H9 (cell line): ENCODE measurements around the gene PLXNC1. TPM values are rescaled to one million over a fixed set of nuclear protein-coding genes. Genes with fewer than 3 reads are reported as not detected.

ENCODE experiments used
- DNase-seq: peaks from one replicate; pipeline ENCODE4 v3.0.0-alpha.2; 2017
- H2AFZ ChIP-seq: one replicate; pipeline ENCODE4 v1.6.1; 2013; ENCODE audit warnings: mild to moderate bottlenecking, low read length, control low read depth, moderate library complexity
- H2AK5ac ChIP-seq: 2 replicates; pipeline ENCODE4 v1.6.1; 2013; ENCODE audit warnings: low read length, control low read depth, mixed read lengths; ENCODE audit not compliant: insufficient read length
- H2BK120ac ChIP-seq: one replicate; pipeline ENCODE4 v1.6.1; 2013; ENCODE audit warnings: low read depth, mild to moderate bottlenecking, low read length, control low read depth, inconsistent platforms; ENCODE audit not compliant: poor library complexity, severe bottlenecking
- H2BK12ac ChIP-seq: 2 replicates; pipeline ENCODE4 v1.6.1; 2013; ENCODE audit warnings: low read length, control low read depth, mixed read lengths, low read depth; ENCODE audit not compliant: insufficient read length
- H2BK15ac ChIP-seq: 2 replicates; pipeline ENCODE4 v1.6.1; 2013; ENCODE audit warnings: low read depth, low read length, control low read depth
- H2BK20ac ChIP-seq: one replicate; pipeline ENCODE4 v1.6.1; 2013; ENCODE audit warnings: low read depth, mild to moderate bottlenecking, low read length, control low read depth, inconsistent platforms; ENCODE audit not compliant: poor library complexity, severe bottlenecking
- H2BK5ac ChIP-seq: 2 replicates; pipeline ENCODE4 v1.6.1; 2013; ENCODE audit warnings: low read length, control low read depth, mixed read lengths; ENCODE audit not compliant: insufficient read length
- H3K14ac ChIP-seq: 2 replicates; pipeline ENCODE4 v1.6.1; 2013; ENCODE audit warnings: low read length, control low read depth; ENCODE audit not compliant: insufficient read depth
- H3K18ac ChIP-seq: 2 replicates; pipeline ENCODE4 v1.6.1; 2013; ENCODE audit warnings: low read depth, mild to moderate bottlenecking, mixed read lengths, low read length, control low read depth; ENCODE audit not compliant: insufficient read length
- H3K23ac ChIP-seq: 2 replicates; pipeline ENCODE4 v1.6.1; 2013; ENCODE audit warnings: low read length, control low read depth, mixed read lengths, low read depth; ENCODE audit not compliant: insufficient read length
- H3K23me2 ChIP-seq: 2 replicates; pipeline ENCODE4 v1.6.1; 2013; ENCODE audit warnings: low read depth, mild to moderate bottlenecking, mixed read lengths, low read length, control low read depth; ENCODE audit not compliant: insufficient read length, poor library complexity, severe bottlenecking
- H3K27ac ChIP-seq: 2 replicates; pipeline ENCODE4 v1.5.1; 2013; ENCODE audit warnings: low read length, control low read depth, mixed read lengths, low read depth; ENCODE audit not compliant: insufficient read length
- H3K27me3 ChIP-seq: 2 replicates; pipeline ENCODE4 v1.6.1; 2013; ENCODE audit warnings: low read length, control low read depth, inconsistent platforms; ENCODE audit not compliant: insufficient read depth
- H3K4ac ChIP-seq: 2 replicates; pipeline ENCODE4 v1.6.1; 2013; ENCODE audit warnings: low read depth, mild to moderate bottlenecking, control low read depth, inconsistent platforms, low read length, moderate library complexity
- H3K4me1 ChIP-seq: 2 replicates; pipeline ENCODE4 v1.6.1; 2013; ENCODE audit warnings: low read length, control low read depth, inconsistent platforms; ENCODE audit not compliant: insufficient read depth
- H3K4me2 ChIP-seq: 2 replicates; pipeline ENCODE4 v1.6.1; 2013; ENCODE audit warnings: low read length, control low read depth, mixed read lengths; ENCODE audit not compliant: insufficient read length, insufficient read depth
- H3K56ac ChIP-seq: 2 replicates; pipeline ENCODE4 v1.6.1; 2013; ENCODE audit warnings: low read depth, mild to moderate bottlenecking, mixed read lengths, low read length, control low read depth; ENCODE audit not compliant: insufficient read length
- H3K79me1 ChIP-seq: 2 replicates; pipeline ENCODE4 v1.6.1; 2013; ENCODE audit warnings: low read depth, mild to moderate bottlenecking, moderate library complexity, low read length, control low read depth, inconsistent platforms; ENCODE audit not compliant: insufficient read depth, poor library complexity, severe bottlenecking
- H3K79me2 ChIP-seq: 2 replicates; pipeline ENCODE4 v1.6.1; 2013; ENCODE audit warnings: low read length, control low read depth, inconsistent platforms; ENCODE audit not compliant: insufficient read depth
- H3K9ac ChIP-seq: 2 replicates; pipeline ENCODE4 v1.6.1; 2013; ENCODE audit warnings: low read length, control low read depth, mixed read lengths; ENCODE audit not compliant: insufficient read length; ENCODE audit errors: extremely low read depth
- H3K9me3 ChIP-seq: one replicate; pipeline ENCODE4 v1.6.1; 2013; ENCODE audit warnings: low read depth, low read length, inconsistent platforms; ENCODE audit not compliant: control insufficient read depth
- H3T11ph ChIP-seq: one replicate; pipeline ENCODE4 v1.6.1; 2013; ENCODE audit warnings: mild to moderate bottlenecking, low read length, control low read depth, inconsistent platforms
- H4K20me1 ChIP-seq: one replicate; pipeline ENCODE4 v1.6.1; 2013; ENCODE audit not compliant: control insufficient read depth, insufficient read length, insufficient read depth
- H4K5ac ChIP-seq: 2 replicates; pipeline ENCODE4 v1.6.1; 2013; ENCODE audit warnings: low read depth, mild to moderate bottlenecking, mixed read lengths, low read length, control low read depth; ENCODE audit not compliant: insufficient read length
- H4K8ac ChIP-seq: replicated peaks from 2 replicates; pipeline ENCODE4 v1.6.1; 2013; ENCODE audit warnings: low read length, control low read depth, mixed read lengths, low read depth; ENCODE audit not compliant: insufficient read length
- H4K91ac ChIP-seq: 2 replicates; pipeline ENCODE4 v1.6.1; 2013; ENCODE audit warnings: low read depth, mild to moderate bottlenecking, moderate library complexity, mixed read lengths, low read length, control low read depth; ENCODE audit not compliant: insufficient read length
- H3K27ac Mint-ChIP-seq, 3 experiments: 2 replicates in 2 of 3; 3 replicates in 1 of 3; pipeline ENCODE4 v1.8.0; 2020 to 2021; ENCODE audit warnings: mixed read lengths in 3 of 3, mild to moderate bottlenecking in 1 of 3, moderate library complexity in 1 of 3
- H3K27me3 Mint-ChIP-seq: 2 replicates; pipeline ENCODE4 v1.8.0; 2021; ENCODE audit warnings: low read depth, mild to moderate bottlenecking, moderate library complexity, mixed read lengths
- H3K36me3 Mint-ChIP-seq, 3 experiments: 2 replicates in 2 of 3; 3 replicates in 1 of 3; pipeline ENCODE4 v1.8.0; 2020 to 2021; ENCODE audit warnings: low read depth in 3 of 3, mixed read lengths in 3 of 3; ENCODE audit not compliant: insufficient read depth in 1 of 3
- H3K4me1 Mint-ChIP-seq, 2 experiments: 2 replicates each; pipeline ENCODE4 v1.8.0; 2020; ENCODE audit warnings: mixed read lengths in 2 of 2
- H3K4me3 Mint-ChIP-seq, 2 experiments: 2 replicates in 1 of 2; 3 replicates in 1 of 2; pipeline ENCODE4 v1.8.0; 2020 to 2021; ENCODE audit warnings: mild to moderate bottlenecking in 2 of 2, mixed read lengths in 2 of 2, moderate library complexity in 1 of 2
- H3K9me3 Mint-ChIP-seq, 2 experiments: 2 replicates in 1 of 2; 3 replicates in 1 of 2; pipeline ENCODE4 v1.8.0; 2020; ENCODE audit warnings: mild to moderate bottlenecking in 2 of 2, mixed read lengths in 2 of 2, moderate library complexity in 1 of 2
- CTCF ChIP-seq: fragments of 200-600 bp; sonication (generic); conservative IDR thresholded peaks from 3 replicates; pipeline ENCODE4 v1.8.0; 2021; ENCODE audit warnings: antibody characterized with exemption, mild to moderate bottlenecking
- WGBS: extraction: QIAGEN DNeasy Blood & Tissue Kit; methylation state at CpG from one replicate; pipeline ENCODE4 v1.1.7; 2013; ENCODE audit warnings: missing lambda C conversion rate, low lambda C conversion rate, mixed read lengths; ENCODE audit not compliant: insufficient read length; ENCODE audit errors: extremely low coverage; 5-methylcytosine and 5-hydroxymethylcytosine counted together
- total RNA-seq: library from RNA; stranded (reverse); gene quantifications from 2 replicates; pipeline ENCODE4 v1.2.1, GENCODE V29; 2021

Gene PLXNC1
- total RNA-seq, 1 experiment from 2014 or later = 1.2 TPM

GRCh38 chr12:94327809-94328208, 179.4 kb downstream of the PLXNC1 start:
- Histone ChIP-seq H3K56ac (no peak overlapping the region), H3K27me3 (no peaks in the 10 kb centered on the region), H2AK5ac (no peak overlapping the region), H3K18ac (no peak overlapping the region), H2BK5ac (no peak overlapping the region), H3K79me1 (no peaks in the 10 kb centered on the region), H4K91ac (no peak overlapping the region), H3T11ph (no peak overlapping the region), H3K23me2 (no peaks in the 10 kb centered on the region), H3K9me3 (no peaks in the 10 kb centered on the region), H3K27ac (no peak overlapping the region), H4K20me1 (no peaks in the 10 kb centered on the region), H2BK20ac (no peak overlapping the region), H3K9ac (no peak overlapping the region), H2AFZ (no peak overlapping the region), H3K79me2 (no peaks in the 10 kb centered on the region), H2BK15ac (no peak overlapping the region), H2BK120ac (no peak overlapping the region), H4K5ac (no peak overlapping the region), H3K4ac (no peak overlapping the region), H3K4me2 (no peak overlapping the region), H3K23ac (no peak overlapping the region), H2BK12ac (no peak overlapping the region), H4K8ac (no peak overlapping the region), H3K14ac (no peak overlapping the region), H3K4me1 (no peaks in the 10 kb centered on the region)
- WGBS = no CpG with 5 or more reads among the region's 1 CpG
- no peak for DNase-seq
- H3K27me3 Mint-ChIP-seq = no peaks in the 10 kb centered on the region
- peaks cover 5 to 7% of the 10 kb centered on the region in 2 experiments; a peak in 3 of 5 replicates for H3K9me3 Mint-ChIP-seq
- no peaks in the 10 kb centered on the region for H3K4me1 Mint-ChIP-seq
- H3K4me3 Mint-ChIP-seq = no peak overlapping the region
- no peak overlapping the region for H3K27ac Mint-ChIP-seq
- no peak for TF ChIP-seq CTCF
- H3K36me3 Mint-ChIP-seq = peaks cover 21 to 58% (median 36%) of the 10 kb centered on the region in 3 experiments
